ENCODE results near the gene SYNDIG1. TPM values are rescaled to one million over a fixed set of nuclear protein-coding genes. Genes with fewer than 3 reads are reported as not detected.

Gene SYNDIG1
- polyA plus RNA-seq, 1 donor from 2014 or later = 0.22 TPM

DNA sequence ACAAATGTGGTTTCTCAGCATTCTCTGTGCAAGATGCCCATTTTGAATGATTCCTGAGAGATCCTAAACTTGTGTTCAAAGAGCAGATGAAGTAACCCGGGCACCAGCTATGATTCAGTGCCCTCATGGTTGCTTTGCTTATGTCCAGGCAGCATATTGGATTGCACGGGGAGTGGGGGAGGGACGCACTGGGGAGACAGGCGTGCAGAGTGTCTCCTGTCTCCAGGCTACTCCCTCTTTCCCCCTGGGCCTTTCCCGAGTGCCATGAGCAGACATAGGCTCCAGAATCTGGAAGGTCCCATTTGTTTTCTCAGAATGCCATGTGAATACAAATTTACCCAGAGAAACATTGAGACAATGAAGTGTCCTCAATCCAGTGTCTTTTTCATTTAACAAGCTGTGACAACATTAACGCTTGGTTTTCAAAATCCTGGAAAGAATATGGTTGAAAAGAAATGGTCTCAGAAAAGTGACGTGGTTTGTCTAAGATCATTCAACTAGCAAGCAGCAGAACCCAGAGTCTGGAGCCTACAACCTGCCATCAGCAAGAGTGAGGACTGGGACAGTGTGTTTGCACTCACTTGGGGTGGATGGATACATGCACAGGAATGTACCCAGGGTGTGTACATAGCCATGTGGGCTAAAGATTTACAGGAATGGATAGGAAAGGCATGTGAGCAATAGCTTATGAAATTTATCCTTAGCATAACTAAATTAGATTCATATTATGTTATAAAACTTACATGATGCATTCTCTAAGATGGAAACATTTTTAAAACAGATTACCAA is 4.2 kb downstream of the SYNDIG1 start:
- Histone ChIP-seq H2AFZ (ENCODE audit: low read depth, low read length) (no peak overlapping the region), H3K9me3 (ENCODE audit: low read length) (no peaks in the 10 kb centered on the region), H3K79me2 (replicated peaks; ENCODE audit: insufficient read depth, low read length) (no peaks in the 10 kb centered on the region), H3K4me3 (ENCODE audit: low read length) (no peak overlapping the region), H3F3A (ENCODE audit: insufficient read depth, low read length, poor library complexity, severe bottlenecking) (no peaks in the 10 kb centered on the region), H3K36me3 (ENCODE audit: insufficient read depth, low read length) (no peaks in the 10 kb centered on the region), H3K27me3 (ENCODE audit: insufficient read depth, low read depth, low read length) (peaks cover 37% of the 10 kb centered on the region), H3K4me2 (ENCODE audit: low read length) (no peak overlapping the region), H3K9ac (ENCODE audit: low read length) (no peak overlapping the region), H3K9me2 (ENCODE audit: insufficient read depth, low read length) (no peaks in the 10 kb centered on the region), H3K27ac (ENCODE audit: low read length) (no peak overlapping the region), H4K20me1 (ENCODE audit: insufficient read depth) (no peaks in the 10 kb centered on the region)
- no peak for TF ChIP-seq EP300 (conservative IDR thresholded peaks at IDR 0.05; ENCODE audit: poor library complexity, severe bottlenecking)
- TF ChIP-seq MXI1 (conservative IDR thresholded peaks at IDR 0.05; ENCODE audit: poor library complexity, severe bottlenecking) = no peak
- TF ChIP-seq, protein P1, sequence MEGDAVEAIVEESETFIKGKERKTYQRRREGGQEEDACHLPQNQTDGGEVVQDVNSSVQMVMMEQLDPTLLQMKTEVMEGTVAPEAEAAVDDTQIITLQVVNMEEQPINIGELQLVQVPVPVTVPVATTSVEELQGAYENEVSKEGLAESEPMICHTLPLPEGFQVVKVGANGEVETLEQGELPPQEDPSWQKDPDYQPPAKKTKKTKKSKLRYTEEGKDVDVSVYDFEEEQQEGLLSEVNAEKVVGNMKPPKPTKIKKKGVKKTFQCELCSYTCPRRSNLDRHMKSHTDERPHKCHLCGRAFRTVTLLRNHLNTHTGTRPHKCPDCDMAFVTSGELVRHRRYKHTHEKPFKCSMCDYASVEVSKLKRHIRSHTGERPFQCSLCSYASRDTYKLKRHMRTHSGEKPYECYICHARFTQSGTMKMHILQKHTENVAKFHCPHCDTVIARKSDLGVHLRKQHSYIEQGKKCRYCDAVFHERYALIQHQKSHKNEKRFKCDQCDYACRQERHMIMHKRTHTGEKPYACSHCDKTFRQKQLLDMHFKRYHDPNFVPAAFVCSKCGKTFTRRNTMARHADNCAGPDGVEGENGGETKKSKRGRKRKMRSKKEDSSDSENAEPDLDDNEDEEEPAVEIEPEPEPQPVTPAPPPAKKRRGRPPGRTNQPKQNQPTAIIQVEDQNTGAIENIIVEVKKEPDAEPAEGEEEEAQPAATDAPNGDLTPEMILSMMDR (IDR thresholded peaks at IDR 0.05; ENCODE audit: poor library complexity, severe bottlenecking) = no peak
- TF ChIP-seq RAD21 (conservative IDR thresholded peaks at IDR 0.05) = no peak
- TF ChIP-seq POLR2AphosphoS5 (IDR thresholded peaks at IDR 0.05) = no peak
- no peak for TF ChIP-seq EZH2 (IDR thresholded peaks at IDR 0.05; ENCODE audit: borderline replicate concordance, insufficient read depth, low read length, poor library complexity, severe bottlenecking)
- TF ChIP-seq SMC3 (conservative IDR thresholded peaks at IDR 0.05; ENCODE audit: poor library complexity) = no peak
- TF ChIP-seq TAF1 (IDR thresholded peaks at IDR 0.05; ENCODE audit: low read depth) = no peak
- TF ChIP-seq, protein P2, sequence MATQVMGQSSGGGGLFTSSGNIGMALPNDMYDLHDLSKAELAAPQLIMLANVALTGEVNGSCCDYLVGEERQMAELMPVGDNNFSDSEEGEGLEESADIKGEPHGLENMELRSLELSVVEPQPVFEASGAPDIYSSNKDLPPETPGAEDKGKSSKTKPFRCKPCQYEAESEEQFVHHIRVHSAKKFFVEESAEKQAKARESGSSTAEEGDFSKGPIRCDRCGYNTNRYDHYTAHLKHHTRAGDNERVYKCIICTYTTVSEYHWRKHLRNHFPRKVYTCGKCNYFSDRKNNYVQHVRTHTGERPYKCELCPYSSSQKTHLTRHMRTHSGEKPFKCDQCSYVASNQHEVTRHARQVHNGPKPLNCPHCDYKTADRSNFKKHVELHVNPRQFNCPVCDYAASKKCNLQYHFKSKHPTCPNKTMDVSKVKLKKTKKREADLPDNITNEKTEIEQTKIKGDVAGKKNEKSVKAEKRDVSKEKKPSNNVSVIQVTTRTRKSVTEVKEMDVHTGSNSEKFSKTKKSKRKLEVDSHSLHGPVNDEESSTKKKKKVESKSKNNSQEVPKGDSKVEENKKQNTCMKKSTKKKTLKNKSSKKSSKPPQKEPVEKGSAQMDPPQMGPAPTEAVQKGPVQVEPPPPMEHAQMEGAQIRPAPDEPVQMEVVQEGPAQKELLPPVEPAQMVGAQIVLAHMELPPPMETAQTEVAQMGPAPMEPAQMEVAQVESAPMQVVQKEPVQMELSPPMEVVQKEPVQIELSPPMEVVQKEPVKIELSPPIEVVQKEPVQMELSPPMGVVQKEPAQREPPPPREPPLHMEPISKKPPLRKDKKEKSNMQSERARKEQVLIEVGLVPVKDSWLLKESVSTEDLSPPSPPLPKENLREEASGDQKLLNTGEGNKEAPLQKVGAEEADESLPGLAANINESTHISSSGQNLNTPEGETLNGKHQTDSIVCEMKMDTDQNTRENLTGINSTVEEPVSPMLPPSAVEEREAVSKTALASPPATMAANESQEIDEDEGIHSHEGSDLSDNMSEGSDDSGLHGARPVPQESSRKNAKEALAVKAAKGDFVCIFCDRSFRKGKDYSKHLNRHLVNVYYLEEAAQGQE (IDR thresholded peaks at IDR 0.05; ENCODE audit: borderline replicate concordance) = no peak

DNA sequence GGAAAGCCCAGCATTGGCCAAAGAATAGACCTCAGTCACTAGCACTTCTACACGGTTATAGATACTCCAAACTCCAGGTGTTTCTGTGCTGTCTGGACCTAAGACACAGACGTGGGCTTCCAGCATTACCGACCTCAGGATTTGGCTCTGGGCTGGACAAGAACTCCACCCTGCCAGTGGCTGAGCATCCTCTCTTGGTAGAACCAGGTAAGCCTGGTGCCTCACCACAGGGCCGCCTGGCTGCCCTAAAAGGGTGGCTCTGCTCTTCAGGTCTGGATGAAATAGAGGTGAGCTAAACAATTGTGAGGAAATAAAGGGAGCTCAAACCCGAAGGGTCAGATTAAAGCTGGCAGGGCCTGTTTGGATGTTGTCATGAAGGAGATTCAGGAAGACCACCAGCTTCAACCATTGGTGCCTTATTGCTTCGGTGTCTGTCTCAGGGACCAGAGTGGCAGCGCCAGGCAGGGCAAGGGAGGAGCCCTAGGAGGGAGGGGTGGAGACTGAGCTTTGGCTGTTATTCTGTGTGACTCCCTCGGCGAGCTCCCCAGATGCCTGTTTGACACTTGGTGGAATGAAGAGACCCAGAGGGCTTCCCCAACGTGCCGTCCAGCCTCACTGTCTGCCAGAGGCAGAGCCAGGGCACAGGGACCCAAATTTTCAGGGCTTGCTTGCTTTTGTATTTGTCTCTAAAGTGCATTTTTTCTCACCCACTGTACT is 8.6 kb downstream of the SYNDIG1 start:
- Histone ChIP-seq H3K4me2 (ENCODE audit: low read length) (no peak overlapping the region), H3K9ac (ENCODE audit: low read length) (no peak overlapping the region), H4K20me1 (ENCODE audit: insufficient read depth) (no peaks in the 10 kb centered on the region), H3F3A (ENCODE audit: insufficient read depth, low read length, poor library complexity, severe bottlenecking) (no peaks in the 10 kb centered on the region), H3K27ac (ENCODE audit: low read length) (no peak overlapping the region), H3K4me3 (ENCODE audit: low read length) (no peak overlapping the region), H2AFZ (ENCODE audit: low read depth, low read length) (no peak overlapping the region), H3K27me3 (ENCODE audit: insufficient read depth, low read depth, low read length) (no peaks in the 10 kb centered on the region), H3K36me3 (ENCODE audit: insufficient read depth, low read length) (no peaks in the 10 kb centered on the region), H3K9me2 (ENCODE audit: insufficient read depth, low read length) (no peaks in the 10 kb centered on the region), H3K79me2 (replicated peaks; ENCODE audit: insufficient read depth, low read length) (no peaks in the 10 kb centered on the region), H3K9me3 (ENCODE audit: low read length) (no peaks in the 10 kb centered on the region)
- TF ChIP-seq POLR2AphosphoS5 (IDR thresholded peaks at IDR 0.05) (no peak), EP300 (conservative IDR thresholded peaks at IDR 0.05; ENCODE audit: poor library complexity, severe bottlenecking) (no peak), EZH2 (IDR thresholded peaks at IDR 0.05; ENCODE audit: borderline replicate concordance, insufficient read depth, low read length, poor library complexity, severe bottlenecking) (no peak), RAD21 (conservative IDR thresholded peaks at IDR 0.05) (no peak), SMC3 (conservative IDR thresholded peaks at IDR 0.05; ENCODE audit: poor library complexity) (no peak), TAF1 (IDR thresholded peaks at IDR 0.05; ENCODE audit: low read depth) (no peak), MXI1 (conservative IDR thresholded peaks at IDR 0.05; ENCODE audit: poor library complexity, severe bottlenecking) (no peak)
- TF ChIP-seq, protein P1 (IDR thresholded peaks at IDR 0.05; ENCODE audit: poor library complexity, severe bottlenecking) = no peak
- TF ChIP-seq, protein P2 (IDR thresholded peaks at IDR 0.05; ENCODE audit: borderline replicate concordance) = no peak
